Adipocyte (in vitro differentiated cells): ENCODE data around the gene NMRAL1.
A peak's percentile ranks its signal among the peaks of the same experiment; 100 is the strongest.

Experiments
- DNase-seq: peaks from one replicate; pipeline ENCODE4 v3.0.0-alpha.2; 2015; ENCODE audit warnings: low read depth
- H3K27me3 ChIP-seq: replicated peaks from 2 replicates; pipeline ENCODE4 v1.7.0; 2013; ENCODE audit warnings: mild to moderate bottlenecking, low read length, moderate library complexity; ENCODE audit not compliant: control insufficient read depth, insufficient read depth
- H3K36me3 ChIP-seq: 2 replicates; pipeline ENCODE4 v1.7.0; 2013; ENCODE audit warnings: low read length, mild to moderate bottlenecking, moderate library complexity; ENCODE audit not compliant: control insufficient read depth, insufficient read depth, severe bottlenecking
- H3K4me1 ChIP-seq: 2 replicates; pipeline ENCODE4 v1.7.0; 2013; ENCODE audit warnings: mild to moderate bottlenecking, low read length, moderate library complexity; ENCODE audit not compliant: control insufficient read depth, insufficient read depth
- H3K4me3 ChIP-seq: 2 replicates; pipeline ENCODE4 v1.7.0; 2013; ENCODE audit warnings: mild to moderate bottlenecking, low read length, moderate library complexity
- H3K9ac ChIP-seq: 2 replicates; pipeline ENCODE4 v1.7.0; 2013; ENCODE audit warnings: mild to moderate bottlenecking, low read length, moderate library complexity
- H3K9me3 ChIP-seq: 2 replicates; pipeline ENCODE4 v1.7.0; 2013; ENCODE audit warnings: mild to moderate bottlenecking, low read length, moderate library complexity; ENCODE audit not compliant: control insufficient read depth

The NMRAL1 gene

DNA sequence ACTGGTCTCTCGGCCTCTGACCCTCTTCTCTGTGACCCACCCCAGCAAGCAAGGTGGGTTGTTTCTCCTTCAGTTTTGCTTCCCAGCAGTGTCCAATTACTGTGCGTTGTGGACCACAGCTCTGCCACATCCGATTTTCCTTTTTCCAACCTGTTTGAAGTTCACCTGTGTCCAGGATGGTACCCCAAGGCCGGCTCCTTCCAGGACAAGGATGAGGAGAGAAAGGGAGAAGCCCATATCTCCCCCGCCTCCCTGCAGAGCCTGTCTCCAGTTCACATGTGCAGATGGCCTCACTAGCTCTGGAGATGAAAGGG lies 13.5 kb downstream of the NMRAL1 start:
- DNase-seq: no peak
- H3K9ac ChIP-seq: no peak overlapping the region
- H3K9me3 ChIP-seq: no peaks in the 10 kb centered on the region
- peaks cover 43% of the 10 kb centered on the region for H3K36me3 ChIP-seq
- H3K4me3 ChIP-seq: no peak overlapping the region
- H3K27me3 ChIP-seq: no peaks in the 10 kb centered on the region
- peaks cover 24% of the 10 kb centered on the region for H3K4me1 ChIP-seq

- peaks cover 68% of the 10 kb centered on the region for H3K36me3 ChIP-seq
- DNase-seq: no peak
- peaks cover 14% of the 10 kb centered on the region for H3K4me1 ChIP-seq
- H3K9ac ChIP-seq: no peak overlapping the region
- H3K9me3 ChIP-seq: no peaks in the 10 kb centered on the region
- no peaks in the 10 kb centered on the region for H3K27me3 ChIP-seq
- no peak overlapping the region for H3K4me3 ChIP-seq
These were observed 18.5 kb downstream of the NMRAL1 start for GRCh38 chr16:4455951-4456350.

- Histone ChIP-seq H3K36me3 (peaks cover 71% of the 10 kb centered on the region), H3K9me3 (no peaks in the 10 kb centered on the region), H3K4me1 (peaks cover 14% of the 10 kb centered on the region), H3K27me3 (no peaks in the 10 kb centered on the region), H3K9ac (no peak overlapping the region), H3K4me3 (no peak overlapping the region)
- no peak for DNase-seq
These were observed 19.3 kb downstream of the NMRAL1 start for GRCh38 chr16:4455081-4455480.

GRCh38 chr16:4454623-4455022 lies 19.8 kb downstream of the NMRAL1 start:
- H3K4me3 ChIP-seq: no peak overlapping the region
- DNase-seq: no peak
- peaks cover 13% of the 10 kb centered on the region for H3K4me1 ChIP-seq
- no peaks in the 10 kb centered on the region for H3K27me3 ChIP-seq
- no peak overlapping the region for H3K9ac ChIP-seq
- peaks cover 72% of the 10 kb centered on the region for H3K36me3 ChIP-seq
- no peaks in the 10 kb centered on the region for H3K9me3 ChIP-seq

GRCh38 chr16:4452674-4453073 lies 21.8 kb downstream of the NMRAL1 start:
- no peak overlapping the region for H3K4me3 ChIP-seq
- no peaks in the 10 kb centered on the region for H3K4me1 ChIP-seq
- peaks cover 89% of the 10 kb centered on the region for H3K36me3 ChIP-seq

DNA sequence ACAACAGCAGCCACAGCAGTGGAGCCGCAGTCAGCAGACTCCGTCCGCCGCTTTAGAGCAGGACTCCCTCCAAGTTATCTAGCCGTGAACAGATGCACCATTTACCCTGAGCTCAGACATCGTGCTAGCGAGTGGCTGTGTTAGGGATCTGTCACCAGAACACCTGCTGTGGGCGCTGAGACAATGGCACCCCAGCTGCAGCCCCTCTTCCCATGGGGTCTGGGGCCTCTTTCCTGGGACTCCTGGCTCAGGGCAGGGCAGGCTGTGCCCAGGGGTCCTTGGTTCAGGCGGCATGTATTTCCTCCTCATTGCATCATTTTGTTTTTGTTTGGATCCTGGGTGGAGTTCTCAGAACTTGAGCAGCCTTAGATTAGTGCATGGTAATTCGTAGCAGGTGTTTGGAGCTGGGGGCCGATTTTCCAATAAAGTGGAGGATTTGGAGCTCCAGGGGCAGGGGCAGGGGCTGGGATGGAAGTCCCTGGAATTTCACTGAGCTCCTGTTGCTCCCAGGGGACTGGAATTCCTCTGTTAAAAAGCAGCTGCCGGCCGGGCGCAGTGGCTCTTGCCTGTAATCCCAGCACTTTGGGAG lies 23.4 kb downstream of the NMRAL1 start:
- DNase-seq: peak; percentile 71
- Histone ChIP-seq H3K9ac (no peak overlapping the region), H3K36me3 (peaks cover 90% of the 10 kb centered on the region)

More at GRCh38 chr16:4452674-4453073, 21.8 kb downstream of the NMRAL1 start:
- H3K9ac ChIP-seq: no peak overlapping the region
- H3K27me3 ChIP-seq: no peaks in the 10 kb centered on the region
- DNase-seq: no peak
- no peaks in the 10 kb centered on the region for H3K9me3 ChIP-seq

DNA sequence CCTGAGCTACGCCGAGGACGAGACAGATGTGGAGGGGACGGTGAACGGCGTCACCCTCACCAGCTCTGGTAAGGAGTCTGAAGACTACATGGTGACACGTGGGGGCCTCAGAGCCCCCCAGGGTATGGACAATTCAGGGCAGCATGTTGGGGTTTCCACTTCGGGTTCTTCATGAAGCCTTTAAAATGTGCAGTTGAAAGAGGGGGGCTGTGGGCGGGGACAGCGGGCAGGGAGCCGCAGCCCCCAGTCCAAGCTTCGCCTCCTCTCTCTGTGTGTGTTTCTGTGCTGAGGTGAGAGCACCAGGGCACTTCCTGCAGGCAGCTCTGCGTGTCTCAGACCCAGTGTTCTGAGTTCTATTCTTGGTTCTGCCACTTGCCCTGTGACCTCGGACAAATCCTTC lies 24.0 kb downstream of the NMRAL1 start:
- no peaks in the 10 kb centered on the region for H3K27me3 ChIP-seq
- H3K9me3 ChIP-seq: no peaks in the 10 kb centered on the region
- H3K9ac ChIP-seq: no peak overlapping the region
- H3K4me3 ChIP-seq: no peak overlapping the region
- H3K36me3 ChIP-seq: peaks cover 89% of the 10 kb centered on the region
- H3K4me1 ChIP-seq: no peaks in the 10 kb centered on the region
- no peak for DNase-seq

More for the DNA sequence above, 23.4 kb downstream of the NMRAL1 start:
- H3K4me3 ChIP-seq: no peak overlapping the region
- H3K27me3 ChIP-seq: no peaks in the 10 kb centered on the region
- H3K9me3 ChIP-seq: no peaks in the 10 kb centered on the region
- no peaks in the 10 kb centered on the region for H3K4me1 ChIP-seq

- H3K4me3 ChIP-seq: no peak overlapping the region
- no peaks in the 10 kb centered on the region for H3K27me3 ChIP-seq
- H3K36me3 ChIP-seq: peaks cover 95% of the 10 kb centered on the region
- no peak overlapping the region for H3K9ac ChIP-seq
- H3K9me3 ChIP-seq: no peaks in the 10 kb centered on the region
- no peak for DNase-seq
- H3K4me1 ChIP-seq: no peaks in the 10 kb centered on the region
These were observed 30.4 kb downstream of the NMRAL1 start for GRCh38 chr16:4443986-4444385.

DNA sequence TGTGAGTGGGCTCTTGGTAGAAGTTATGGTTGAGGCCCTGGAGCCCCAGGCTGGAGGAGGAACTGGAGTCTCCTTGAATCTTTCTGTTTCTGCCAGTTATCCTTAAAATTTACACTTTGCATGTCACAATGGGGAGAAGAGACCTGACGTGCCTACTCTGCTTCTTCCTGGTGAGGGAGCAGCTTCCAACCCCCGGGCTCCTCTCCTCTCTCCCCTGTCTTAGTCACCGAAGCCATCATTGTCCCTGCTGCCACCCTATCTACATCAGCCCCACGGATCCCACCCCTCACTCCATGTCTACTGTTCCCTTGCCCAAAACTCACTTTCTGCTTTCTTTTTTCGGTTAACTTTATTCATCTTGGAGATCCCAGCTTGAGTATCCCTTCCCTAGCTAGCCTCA lies 31.2 kb downstream of the NMRAL1 start:
- Histone ChIP-seq H3K27me3 (no peaks in the 10 kb centered on the region), H3K9ac (no peak overlapping the region), H3K4me3 (no peak overlapping the region), H3K9me3 (no peaks in the 10 kb centered on the region), H3K36me3 (peaks cover 95% of the 10 kb centered on the region), H3K4me1 (no peaks in the 10 kb centered on the region)
- DNase-seq: no peak

DNA sequence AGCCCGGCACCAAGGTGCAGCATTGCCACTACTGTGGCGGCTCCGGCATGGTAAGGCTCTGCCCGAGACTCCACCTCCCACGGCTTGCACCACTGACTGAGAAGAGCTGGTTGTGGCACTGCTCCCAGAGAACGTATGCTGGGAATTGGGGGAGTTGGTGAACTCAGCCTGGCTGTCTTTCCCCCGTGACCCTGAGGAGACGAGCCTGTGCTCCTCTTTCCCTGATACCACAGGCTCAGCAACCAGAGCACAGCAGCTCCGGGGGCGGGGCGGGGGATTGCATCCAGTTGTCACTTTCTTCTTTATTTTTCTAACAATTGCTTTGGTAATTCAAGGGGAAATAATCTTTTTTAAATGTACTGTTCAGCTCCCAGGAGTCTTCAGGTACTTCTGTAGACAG lies 32.1 kb downstream of the NMRAL1 start:
- no peaks in the 10 kb centered on the region for H3K9me3 ChIP-seq
- no peaks in the 10 kb centered on the region for H3K27me3 ChIP-seq
- H3K36me3 ChIP-seq: peaks cover 94% of the 10 kb centered on the region
- DNase-seq: no peak
- no peak overlapping the region for H3K4me3 ChIP-seq
- H3K4me1 ChIP-seq: no peaks in the 10 kb centered on the region
- no peak overlapping the region for H3K9ac ChIP-seq

DNA sequence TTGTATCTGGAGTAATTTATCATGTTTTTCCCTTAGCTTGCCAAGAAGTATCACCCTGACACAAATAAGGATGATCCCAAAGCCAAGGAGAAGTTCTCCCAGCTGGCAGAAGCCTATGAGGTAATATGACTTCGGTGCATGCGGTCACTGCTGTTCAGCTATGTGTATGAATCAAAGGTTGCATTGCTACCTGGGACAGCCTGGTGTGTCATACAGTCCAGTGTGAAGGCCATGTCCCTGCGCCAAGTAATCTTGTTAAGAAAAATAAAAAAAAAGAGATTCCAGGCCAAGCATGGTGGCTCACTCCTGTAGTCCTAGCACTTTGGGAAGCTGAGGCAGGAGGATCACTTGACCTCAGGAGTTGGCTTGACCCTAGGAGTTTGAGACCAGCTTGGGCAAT lies 37.1 kb downstream of the NMRAL1 start:
- H3K36me3 ChIP-seq: peaks cover 77% of the 10 kb centered on the region

DNA sequence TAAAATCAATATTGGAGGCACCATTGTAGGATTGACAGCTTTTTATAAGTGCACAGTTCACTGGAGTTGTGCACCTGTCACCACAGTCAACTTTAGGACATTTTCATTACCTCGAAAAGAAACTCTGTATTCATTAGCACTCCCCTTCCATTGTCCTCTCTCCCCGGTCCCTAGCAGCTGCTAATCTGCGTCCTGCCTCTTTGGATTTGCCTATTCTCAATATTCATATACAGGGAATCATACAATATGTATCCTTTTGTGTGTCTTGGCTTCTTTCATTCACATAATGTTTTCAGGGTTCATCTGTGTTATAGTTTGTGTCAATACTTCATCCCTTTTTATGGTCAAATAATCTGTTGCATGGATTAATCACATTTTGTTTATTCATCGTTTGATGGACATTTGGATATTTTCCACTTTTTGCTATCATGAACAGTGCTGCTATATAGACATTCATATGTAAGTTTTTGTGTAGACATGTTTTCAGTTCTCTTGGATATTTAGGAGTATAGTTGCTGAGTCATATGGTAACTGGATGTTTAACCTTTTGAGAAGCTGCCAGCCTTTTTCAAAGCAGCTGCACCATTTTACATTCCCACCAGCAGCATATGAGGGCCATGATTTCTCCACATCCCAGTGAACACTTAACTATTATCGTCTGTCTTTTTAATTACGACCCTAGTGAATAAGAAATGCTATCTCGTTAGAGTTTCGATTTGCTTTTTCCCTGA lies 38.9 kb downstream of the NMRAL1 start:
- no peaks in the 10 kb centered on the region for H3K4me1 ChIP-seq
- H3K9ac ChIP-seq: no peak overlapping the region
- peaks cover 69% of the 10 kb centered on the region for H3K36me3 ChIP-seq
- peak; percentile 18 for DNase-seq
- H3K4me3 ChIP-seq: no peak overlapping the region
- no peaks in the 10 kb centered on the region for H3K9me3 ChIP-seq
- no peaks in the 10 kb centered on the region for H3K27me3 ChIP-seq

More for the DNA sequence above, 37.1 kb downstream of the NMRAL1 start:
- Histone ChIP-seq H3K27me3 (no peaks in the 10 kb centered on the region), H3K4me1 (no peaks in the 10 kb centered on the region), H3K9ac (no peak overlapping the region), H3K9me3 (no peaks in the 10 kb centered on the region), H3K4me3 (no peak overlapping the region)
- no peak for DNase-seq
